IPS-15b (cell line): Measurements from ENCODE around the gene CCDC91.

ENCODE experiments used
- H3K27me3 ChIP-seq: one replicate; pipeline ENCODE4 v1.6.1; 2013; ENCODE audit warnings: low read length; ENCODE audit not compliant: control insufficient read depth, insufficient read depth
- H3K36me3 ChIP-seq: one replicate; pipeline ENCODE4 v1.6.1; 2013; ENCODE audit warnings: low read length; ENCODE audit not compliant: control insufficient read depth, insufficient read depth
- H3K4me1 ChIP-seq: one replicate; pipeline ENCODE4 v1.6.1; 2013; ENCODE audit warnings: mild to moderate bottlenecking, low read length; ENCODE audit not compliant: control insufficient read depth, insufficient read depth
- H3K4me3 ChIP-seq: one replicate; pipeline ENCODE4 v1.5.1; 2013; ENCODE audit warnings: low read depth, low read length
- H3K9ac ChIP-seq: one replicate; pipeline ENCODE4 v1.6.1; 2013; ENCODE audit warnings: low read depth, mild to moderate bottlenecking, low read length
- H3K9me3 ChIP-seq: one replicate; pipeline ENCODE4 v1.6.1; 2013; ENCODE audit warnings: mild to moderate bottlenecking, low read length; ENCODE audit not compliant: control insufficient read depth, insufficient read depth

CCDC91 gene

DNA sequence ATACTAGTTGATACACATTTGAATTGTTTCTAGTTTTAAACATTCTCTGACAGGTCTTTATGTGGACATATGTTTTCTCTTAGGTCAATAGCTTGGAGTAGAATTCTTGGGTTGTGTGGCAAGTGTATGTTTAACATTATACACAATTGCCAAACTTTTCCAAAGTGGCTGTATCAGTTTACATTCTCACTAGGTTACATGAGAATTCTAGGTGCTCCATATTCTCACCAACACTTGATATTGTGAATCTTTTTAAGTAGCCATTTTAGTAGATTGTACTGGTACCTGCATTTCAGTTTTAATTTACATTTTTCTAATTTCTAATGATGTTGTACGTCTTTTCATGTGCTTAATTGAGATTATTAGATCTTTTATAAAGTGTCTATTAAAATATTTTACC, 28.6 kb downstream of the CCDC91 start:
- peaks cover 7% of the 10 kb centered on the region for H3K4me1 ChIP-seq
- H3K4me3 ChIP-seq, result no peak overlapping the region
- H3K9me3 ChIP-seq, result no peaks in the 10 kb centered on the region
- no peaks in the 10 kb centered on the region for H3K27me3 ChIP-seq
- no peak overlapping the region for H3K9ac ChIP-seq
- H3K36me3 ChIP-seq, result no peaks in the 10 kb centered on the region

DNA sequence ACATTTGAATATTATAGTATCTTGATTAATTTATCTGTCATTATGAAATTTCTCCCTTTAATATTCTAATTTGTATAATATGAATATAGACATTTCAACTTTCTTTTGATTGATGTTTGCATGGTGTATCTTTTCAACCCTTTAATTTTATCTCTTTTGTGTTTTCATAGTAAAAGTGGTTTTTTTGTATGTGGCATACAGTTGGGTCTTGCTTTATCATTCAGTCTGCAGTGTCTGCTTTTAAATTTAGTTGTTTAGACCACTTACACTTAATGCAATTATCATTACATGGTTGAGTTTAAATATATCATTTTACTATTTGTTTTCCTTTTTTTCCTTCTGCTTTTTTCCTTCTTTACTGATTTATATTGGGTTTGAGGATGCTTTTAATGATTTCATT, 29.6 kb downstream of the CCDC91 start:
- Histone ChIP-seq H3K4me3 (no peak overlapping the region), H3K27me3 (no peaks in the 10 kb centered on the region), H3K9ac (no peak overlapping the region), H3K4me1 (peaks cover 7% of the 10 kb centered on the region), H3K36me3 (no peaks in the 10 kb centered on the region), H3K9me3 (no peaks in the 10 kb centered on the region)

- Histone ChIP-seq H3K36me3 (no peaks in the 10 kb centered on the region), H3K27me3 (no peaks in the 10 kb centered on the region), H3K4me1 (peaks cover 7% of the 10 kb centered on the region), H3K9ac (no peak overlapping the region), H3K4me3 (no peak overlapping the region), H3K9me3 (no peaks in the 10 kb centered on the region)
Observed at GRCh38 chr12:28222081-28222700, 31.9 kb downstream of the CCDC91 start.

GRCh38 chr12:28223025-28223554, 32.8 kb downstream of the CCDC91 start:
- Histone ChIP-seq H3K9me3 (no peaks in the 10 kb centered on the region), H3K4me3 (no peak overlapping the region), H3K27me3 (no peaks in the 10 kb centered on the region), H3K9ac (no peak overlapping the region), H3K36me3 (no peaks in the 10 kb centered on the region), H3K4me1 (peaks cover 4% of the 10 kb centered on the region)

DNA sequence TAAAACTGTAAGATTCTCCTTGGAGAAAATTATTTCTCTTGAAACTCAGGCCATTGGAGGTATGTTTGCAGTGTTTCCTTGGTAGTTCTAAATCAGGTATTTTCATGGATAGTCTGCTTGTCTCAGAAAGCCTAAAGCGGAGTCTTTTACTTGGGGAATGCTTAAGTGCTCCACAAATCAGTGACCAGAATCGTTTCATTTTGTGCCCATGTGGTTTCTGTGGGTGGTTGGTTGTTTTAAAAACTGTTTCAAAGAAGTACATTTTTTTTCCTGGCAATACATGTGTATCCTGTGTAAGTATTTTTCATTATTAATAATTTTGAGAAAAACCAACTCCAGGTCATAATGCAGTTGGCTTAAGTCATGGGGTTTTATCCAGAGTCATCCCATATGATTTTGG, 33.6 kb downstream of the CCDC91 start:
- H3K27me3 ChIP-seq, result no peaks in the 10 kb centered on the region
- H3K36me3 ChIP-seq, result no peaks in the 10 kb centered on the region
- peaks cover 4% of the 10 kb centered on the region for H3K4me1 ChIP-seq
- H3K9ac ChIP-seq, result no peak overlapping the region
- H3K9me3 ChIP-seq, result no peaks in the 10 kb centered on the region
- no peak overlapping the region for H3K4me3 ChIP-seq

DNA sequence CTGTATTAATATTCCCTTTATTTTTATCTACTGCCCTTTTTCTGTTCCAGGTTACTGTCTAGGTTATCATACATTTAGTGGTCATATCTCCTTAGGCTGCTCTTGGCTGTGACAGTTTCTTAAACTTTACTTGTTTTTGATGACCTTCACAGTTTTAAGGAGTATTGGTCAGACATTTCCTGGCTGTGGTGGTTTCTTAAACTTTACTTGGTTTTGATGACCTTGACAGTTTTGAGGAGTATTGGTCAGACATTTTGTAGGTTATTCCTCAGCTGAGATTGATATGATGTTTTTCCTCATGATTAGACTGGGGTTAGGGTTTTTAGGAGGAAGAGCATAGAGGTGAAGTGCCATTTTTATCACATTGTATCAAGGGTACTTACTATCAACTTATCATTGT, 36.4 kb downstream of the CCDC91 start:
- Histone ChIP-seq H3K9ac (no peak overlapping the region), H3K27me3 (no peaks in the 10 kb centered on the region), H3K4me1 (peaks cover 4% of the 10 kb centered on the region), H3K4me3 (no peak overlapping the region), H3K9me3 (no peaks in the 10 kb centered on the region), H3K36me3 (no peaks in the 10 kb centered on the region)

GRCh38 chr12:28227251-28227650, 37.0 kb downstream of the CCDC91 start:
- H3K27me3 ChIP-seq, result no peaks in the 10 kb centered on the region
- no peak overlapping the region for H3K4me3 ChIP-seq
- peaks cover 4% of the 10 kb centered on the region for H3K4me1 ChIP-seq
- no peaks in the 10 kb centered on the region for H3K36me3 ChIP-seq
- H3K9me3 ChIP-seq, result no peaks in the 10 kb centered on the region
- H3K9ac ChIP-seq, result no peak overlapping the region

DNA sequence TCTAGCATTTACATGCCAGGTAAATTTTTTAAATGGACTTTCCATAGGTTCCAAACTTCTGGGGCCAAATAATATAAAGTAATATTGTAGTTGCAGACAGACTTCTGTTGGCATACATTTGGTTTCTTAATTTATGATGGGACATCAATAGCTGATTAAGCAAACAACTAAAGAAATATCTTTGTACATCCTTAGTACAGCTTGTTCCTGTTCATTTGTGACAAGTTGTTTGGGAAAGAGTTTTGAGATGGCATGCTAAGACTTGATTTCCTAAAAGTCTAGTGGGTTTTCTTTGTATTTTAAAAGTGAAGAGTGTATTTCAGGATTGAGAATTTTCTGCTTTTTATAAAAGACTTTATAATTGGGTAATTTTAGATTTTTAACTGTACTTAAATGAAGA, 41.0 kb downstream of the CCDC91 start:
- H3K27me3 ChIP-seq, result no peaks in the 10 kb centered on the region
- H3K9ac ChIP-seq, result no peak overlapping the region
- no peaks in the 10 kb centered on the region for H3K4me1 ChIP-seq
- H3K9me3 ChIP-seq, result no peaks in the 10 kb centered on the region
- H3K36me3 ChIP-seq, result no peaks in the 10 kb centered on the region
- H3K4me3 ChIP-seq, result no peak overlapping the region

DNA sequence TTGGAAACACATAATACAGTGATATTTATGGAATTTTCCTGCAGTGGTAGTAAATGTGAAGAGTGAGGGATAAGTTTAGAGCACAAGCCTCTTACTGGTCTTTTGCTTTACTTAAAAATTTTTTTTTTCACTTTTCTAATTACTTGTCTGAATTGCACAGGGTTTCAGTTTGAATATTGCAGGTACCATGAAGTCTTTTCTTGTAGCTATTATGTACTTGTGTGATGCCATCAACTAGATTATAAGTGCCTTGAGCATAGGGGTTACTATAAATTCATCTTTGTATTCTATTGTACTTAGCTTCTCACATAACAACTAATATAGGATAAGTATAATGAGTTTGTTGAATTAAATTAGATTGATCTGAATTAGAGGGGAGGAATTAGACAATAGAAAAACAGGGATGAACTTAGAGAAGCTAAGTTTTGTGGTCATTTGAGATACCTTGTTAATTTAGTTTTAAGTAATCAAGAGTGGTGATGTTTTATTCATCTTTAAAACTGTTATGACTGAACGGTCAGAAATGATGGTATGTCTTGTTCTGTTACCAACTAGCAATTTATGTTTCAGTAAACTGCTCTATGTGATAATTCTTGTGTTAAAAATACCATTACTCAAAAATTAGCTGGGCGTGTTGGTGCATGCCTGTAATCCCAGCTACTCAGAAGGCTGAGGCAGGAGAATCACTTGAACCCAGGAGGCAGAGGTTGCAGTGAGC, 42.1 kb downstream of the CCDC91 start:
- Histone ChIP-seq H3K4me3 (no peak overlapping the region), H3K36me3 (no peaks in the 10 kb centered on the region), H3K4me1 (no peaks in the 10 kb centered on the region), H3K9me3 (no peaks in the 10 kb centered on the region), H3K9ac (no peak overlapping the region), H3K27me3 (no peaks in the 10 kb centered on the region)

GRCh38 chr12:28234444-28234843, 44.2 kb downstream of the CCDC91 start:
- H3K27me3 ChIP-seq, result no peaks in the 10 kb centered on the region
- no peak overlapping the region for H3K4me3 ChIP-seq
- H3K36me3 ChIP-seq, result no peaks in the 10 kb centered on the region
- no peak overlapping the region for H3K9ac ChIP-seq
- H3K4me1 ChIP-seq, result no peaks in the 10 kb centered on the region
- no peaks in the 10 kb centered on the region for H3K9me3 ChIP-seq

DNA sequence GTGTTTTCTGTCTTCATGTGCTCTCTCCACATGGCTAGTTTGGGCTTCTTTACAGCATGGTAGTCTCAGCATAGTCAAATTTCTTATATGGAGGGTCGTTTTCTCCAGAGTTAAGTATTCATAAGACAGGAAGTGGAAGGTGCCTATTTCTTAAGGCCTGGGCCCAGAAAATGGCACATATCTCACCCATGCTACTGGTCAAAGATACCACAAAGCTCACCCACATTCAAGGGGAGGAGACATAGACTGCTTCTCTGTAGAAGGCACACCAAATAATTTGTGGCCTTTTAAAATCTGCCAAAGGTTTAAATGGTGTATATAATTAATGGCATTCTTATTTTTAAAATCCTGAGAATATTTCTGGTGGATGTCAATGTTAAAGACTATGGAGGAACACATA, 44.8 kb downstream of the CCDC91 start:
- H3K4me3 ChIP-seq, result no peak overlapping the region
- H3K4me1 ChIP-seq, result no peaks in the 10 kb centered on the region
- no peaks in the 10 kb centered on the region for H3K27me3 ChIP-seq
- H3K9ac ChIP-seq, result no peak overlapping the region
- H3K9me3 ChIP-seq, result no peaks in the 10 kb centered on the region
- H3K36me3 ChIP-seq, result no peaks in the 10 kb centered on the region

DNA sequence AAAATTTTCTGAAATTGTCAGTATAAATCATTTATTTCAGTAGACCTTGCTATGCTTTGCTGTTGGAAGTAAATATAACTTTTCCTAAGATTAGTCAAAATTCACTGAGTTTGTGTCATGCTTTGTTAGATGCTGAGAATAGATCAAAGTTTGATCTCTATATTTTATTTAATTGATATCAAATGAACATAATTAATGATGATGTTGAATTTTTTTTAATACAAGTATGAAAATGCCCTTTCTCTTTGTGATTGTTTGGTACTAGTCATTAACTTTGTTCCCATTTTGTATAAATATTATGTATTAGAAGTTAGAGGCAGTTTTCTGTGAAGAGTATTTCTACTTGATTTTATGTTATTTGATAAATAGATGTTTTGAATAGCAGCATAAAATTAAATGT, 45.7 kb downstream of the CCDC91 start:
- Histone ChIP-seq H3K9me3 (no peaks in the 10 kb centered on the region), H3K9ac (no peak overlapping the region), H3K36me3 (no peaks in the 10 kb centered on the region), H3K4me1 (no peaks in the 10 kb centered on the region), H3K4me3 (no peak overlapping the region), H3K27me3 (no peaks in the 10 kb centered on the region)
